ENCODE data around the gene IGF2R. TPM values are rescaled to one million over a fixed set of nuclear protein-coding genes. Genes with fewer than 3 reads are reported as not detected.
A peak's percentile ranks its signal among the peaks of the same experiment; 100 is the strongest.

The IGF2R gene
- total and polyA plus RNA-seq, 2 of the 13 experiments (the other 11 are each of a cell fraction or from before 2014, with no cell fraction given), result 38.3 to 70.0 TPM

DNA sequence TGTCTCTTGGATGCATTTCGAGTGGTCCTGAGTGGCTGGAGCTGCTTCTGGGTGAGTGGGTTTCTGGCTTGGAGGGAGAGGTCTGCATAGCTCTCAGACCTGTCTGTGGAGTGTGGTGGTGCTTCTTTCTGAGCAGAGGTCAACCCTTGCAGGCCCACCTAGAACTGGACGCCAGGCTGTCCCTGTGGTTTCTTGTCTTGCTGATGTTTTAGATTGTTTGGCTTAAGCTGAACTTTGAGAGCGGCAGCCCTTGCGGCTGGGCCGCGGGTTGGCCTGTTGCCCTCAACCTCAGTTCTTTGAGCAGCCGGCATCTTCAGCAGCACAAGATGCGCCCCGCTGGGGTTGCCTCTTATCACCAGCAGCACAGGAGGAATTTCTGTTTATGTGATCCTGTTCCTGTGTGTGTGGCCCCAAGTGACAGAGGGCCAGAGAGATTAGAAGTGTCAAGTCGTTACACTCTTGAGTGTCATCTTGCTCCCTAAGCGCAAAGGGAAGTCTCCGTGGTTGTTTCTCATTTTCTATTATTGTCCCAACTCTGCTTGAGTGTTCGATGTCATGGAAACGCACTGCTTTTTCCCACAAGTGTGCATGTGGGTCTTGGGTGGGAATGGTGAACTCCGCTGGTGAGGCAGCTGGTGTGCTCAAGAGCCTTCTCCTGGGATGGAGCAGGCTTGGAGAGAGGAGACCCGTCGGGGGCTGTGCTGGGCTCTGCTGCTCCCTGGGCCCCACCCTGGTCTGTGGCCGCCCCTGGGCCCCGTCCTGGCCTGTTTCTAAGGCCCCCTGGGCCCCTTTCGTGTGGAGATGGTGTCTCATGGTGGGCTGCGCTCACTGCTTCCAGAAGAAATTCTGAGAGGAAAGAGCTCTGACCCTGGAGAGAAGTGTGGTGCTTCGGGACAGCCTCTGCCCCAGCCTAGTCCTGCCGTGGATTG, 132.7 kb downstream of the IGF2R start (continued):
- TF ChIP-seq, protein P1, sequence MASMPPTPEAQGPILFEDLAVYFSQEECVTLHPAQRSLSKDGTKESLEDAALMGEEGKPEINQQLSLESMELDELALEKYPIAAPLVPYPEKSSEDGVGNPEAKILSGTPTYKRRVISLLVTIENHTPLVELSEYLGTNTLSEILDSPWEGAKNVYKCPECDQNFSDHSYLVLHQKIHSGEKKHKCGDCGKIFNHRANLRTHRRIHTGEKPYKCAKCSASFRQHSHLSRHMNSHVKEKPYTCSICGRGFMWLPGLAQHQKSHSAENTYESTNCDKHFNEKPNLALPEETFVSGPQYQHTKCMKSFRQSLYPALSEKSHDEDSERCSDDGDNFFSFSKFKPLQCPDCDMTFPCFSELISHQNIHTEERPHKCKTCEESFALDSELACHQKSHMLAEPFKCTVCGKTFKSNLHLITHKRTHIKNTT (CRISPR knock-in tag; IDR thresholded peaks at IDR 0.05), result no peak
- no peak for TF ChIP-seq GABPA (IDR thresholded peaks at IDR 0.05; ENCODE audit: low read depth, low read length)
- no peak for TF ChIP-seq GABPA (CRISPR knock-in tag; IDR thresholded peaks at IDR 0.05; ENCODE audit: low read depth)
- TF ChIP-seq CHD4 (IDR thresholded peaks at IDR 0.05; ENCODE audit: borderline replicate concordance, low read length), result no peak
- TF ChIP-seq ZNF788 (CRISPR knock-in tag; IDR thresholded peaks at IDR 0.05; ENCODE audit: borderline replicate concordance), result no peak
- TF ChIP-seq, protein P2, sequence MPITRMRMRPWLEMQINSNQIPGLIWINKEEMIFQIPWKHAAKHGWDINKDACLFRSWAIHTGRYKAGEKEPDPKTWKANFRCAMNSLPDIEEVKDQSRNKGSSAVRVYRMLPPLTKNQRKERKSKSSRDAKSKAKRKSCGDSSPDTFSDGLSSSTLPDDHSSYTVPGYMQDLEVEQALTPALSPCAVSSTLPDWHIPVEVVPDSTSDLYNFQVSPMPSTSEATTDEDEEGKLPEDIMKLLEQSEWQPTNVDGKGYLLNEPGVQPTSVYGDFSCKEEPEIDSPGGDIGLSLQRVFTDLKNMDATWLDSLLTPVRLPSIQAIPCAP (CRISPR knock-in tag; IDR thresholded peaks at IDR 0.05; ENCODE audit: low read depth), result no peak
- peak; percentile 57; the same call in 1 of the 2 replicates for TF ChIP-seq TOPORS (CRISPR knock-in tag; IDR thresholded peaks at IDR 0.05)
- no peak for TF ChIP-seq REL (CRISPR knock-in tag; conservative IDR thresholded peaks at IDR 0.05)
- no peak for TF ChIP-seq ZFP90 (CRISPR knock-in tag; IDR thresholded peaks at IDR 0.05; ENCODE audit: borderline replicate concordance)
- no peak for TF ChIP-seq EZH2 (conservative IDR thresholded peaks at IDR 0.05; ENCODE audit: low read depth, low read length)
- TF ChIP-seq ZNF275 (CRISPR knock-in tag; IDR thresholded peaks at IDR 0.05; ENCODE audit: borderline replicate concordance), result no peak
- TF ChIP-seq, protein P3, sequence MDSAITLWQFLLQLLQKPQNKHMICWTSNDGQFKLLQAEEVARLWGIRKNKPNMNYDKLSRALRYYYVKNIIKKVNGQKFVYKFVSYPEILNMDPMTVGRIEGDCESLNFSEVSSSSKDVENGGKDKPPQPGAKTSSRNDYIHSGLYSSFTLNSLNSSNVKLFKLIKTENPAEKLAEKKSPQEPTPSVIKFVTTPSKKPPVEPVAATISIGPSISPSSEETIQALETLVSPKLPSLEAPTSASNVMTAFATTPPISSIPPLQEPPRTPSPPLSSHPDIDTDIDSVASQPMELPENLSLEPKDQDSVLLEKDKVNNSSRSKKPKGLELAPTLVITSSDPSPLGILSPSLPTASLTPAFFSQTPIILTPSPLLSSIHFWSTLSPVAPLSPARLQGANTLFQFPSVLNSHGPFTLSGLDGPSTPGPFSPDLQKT (CRISPR knock-in tag; IDR thresholded peaks at IDR 0.05; ENCODE audit: borderline replicate concordance), result no peak
- TF ChIP-seq, protein P4, sequence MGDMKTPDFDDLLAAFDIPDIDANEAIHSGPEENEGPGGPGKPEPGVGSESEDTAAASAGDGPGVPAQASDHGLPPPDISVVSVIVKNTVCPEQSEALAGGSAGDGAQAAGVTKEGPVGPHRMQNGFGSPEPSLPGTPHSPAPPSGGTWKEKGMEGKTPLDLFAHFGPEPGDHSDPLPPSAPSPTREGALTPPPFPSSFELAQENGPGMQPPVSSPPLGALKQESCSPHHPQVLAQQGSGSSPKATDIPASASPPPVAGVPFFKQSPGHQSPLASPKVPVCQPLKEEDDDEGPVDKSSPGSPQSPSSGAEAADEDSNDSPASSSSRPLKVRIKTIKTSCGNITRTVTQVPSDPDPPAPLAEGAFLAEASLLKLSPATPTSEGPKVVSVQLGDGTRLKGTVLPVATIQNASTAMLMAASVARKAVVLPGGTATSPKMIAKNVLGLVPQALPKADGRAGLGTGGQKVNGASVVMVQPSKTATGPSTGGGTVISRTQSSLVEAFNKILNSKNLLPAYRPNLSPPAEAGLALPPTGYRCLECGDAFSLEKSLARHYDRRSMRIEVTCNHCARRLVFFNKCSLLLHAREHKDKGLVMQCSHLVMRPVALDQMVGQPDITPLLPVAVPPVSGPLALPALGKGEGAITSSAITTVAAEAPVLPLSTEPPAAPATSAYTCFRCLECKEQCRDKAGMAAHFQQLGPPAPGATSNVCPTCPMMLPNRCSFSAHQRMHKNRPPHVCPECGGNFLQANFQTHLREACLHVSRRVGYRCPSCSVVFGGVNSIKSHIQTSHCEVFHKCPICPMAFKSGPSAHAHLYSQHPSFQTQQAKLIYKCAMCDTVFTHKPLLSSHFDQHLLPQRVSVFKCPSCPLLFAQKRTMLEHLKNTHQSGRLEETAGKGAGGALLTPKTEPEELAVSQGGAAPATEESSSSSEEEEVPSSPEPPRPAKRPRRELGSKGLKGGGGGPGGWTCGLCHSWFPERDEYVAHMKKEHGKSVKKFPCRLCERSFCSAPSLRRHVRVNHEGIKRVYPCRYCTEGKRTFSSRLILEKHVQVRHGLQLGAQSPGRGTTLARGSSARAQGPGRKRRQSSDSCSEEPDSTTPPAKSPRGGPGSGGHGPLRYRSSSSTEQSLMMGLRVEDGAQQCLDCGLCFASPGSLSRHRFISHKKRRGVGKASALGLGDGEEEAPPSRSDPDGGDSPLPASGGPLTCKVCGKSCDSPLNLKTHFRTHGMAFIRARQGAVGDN (CRISPR knock-in tag; IDR thresholded peaks at IDR 0.05), result peak; percentile 55
- TF ChIP-seq TBX3 (IDR thresholded peaks at IDR 0.05; ENCODE audit: borderline replicate concordance), result no peak
- no peak for TF ChIP-seq GPN1 (CRISPR knock-in tag; IDR thresholded peaks at IDR 0.05; ENCODE audit: borderline replicate concordance)

Data from HepG2 (cell line).